Activated naive CD8-positive, alpha-beta T cell treated with anti-CD3 and anti-CD28 coated beads, Interleukin-2, amount 10 ng/mL, durations not matched to agents 7 days and 5 days (primary cell): ENCODE measurements around the gene COX7C. TPM values are rescaled to one million over a fixed set of nuclear protein-coding genes. Genes with fewer than 3 reads are reported as not detected.
"Not testable (repeated sequence)": the region's sequence is repeated elsewhere in the genome, so short reads cannot be mapped to it uniquely, and the experiment has no call there.

Experiments used
- ATAC-seq: fragments of 150-1000 bp; cut with Tn5 transposase; one replicate; pipeline ENCODE4 v1.10.0; 2021; ENCODE audit warnings: low read depth, moderate library complexity
- POLR2A ChIA-PET: fragments of 350-600 bp; sonication (Branson Sonifier 250); formaldehyde crosslinking; loops from one replicate; lab custom pipeline; 2021; ENCODE audit warnings: antibody characterized with exemption; lab: Charles Lee
- DNase-seq: peaks from one replicate; pipeline ENCODE4 v3.0.0; 2021
- H3K27ac Mint-ChIP-seq: one replicate; pipeline ENCODE4 v1.8.0; 2022; ENCODE audit warnings: mild to moderate bottlenecking, mixed read lengths
- H3K27me3 Mint-ChIP-seq: one replicate; pipeline ENCODE4 v1.8.0; 2022; ENCODE audit warnings: mild to moderate bottlenecking, moderate library complexity, mixed read lengths
- H3K36me3 Mint-ChIP-seq: one replicate; pipeline ENCODE4 v1.8.0; 2021; ENCODE audit warnings: mild to moderate bottlenecking, mixed read lengths
- H3K4me1 Mint-ChIP-seq: one replicate; pipeline ENCODE4 v1.8.0; 2021; ENCODE audit warnings: mixed read lengths
- H3K4me3 Mint-ChIP-seq: one replicate; pipeline ENCODE4 v1.8.0; 2022; ENCODE audit warnings: mild to moderate bottlenecking, moderate library complexity, mixed read lengths
- H3K9me3 Mint-ChIP-seq: one replicate; pipeline ENCODE4 v1.8.0; 2021; ENCODE audit warnings: mixed read lengths
- total RNA-seq, 2 experiments: library from RNA; stranded (reverse); gene quantifications; one replicate each; pipeline ENCODE4 v1.2.3, GENCODE V29; 2021

The COX7C gene, protein sequence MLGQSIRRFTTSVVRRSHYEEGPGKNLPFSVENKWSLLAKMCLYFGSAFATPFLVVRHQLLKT
- total RNA-seq: 100 to 1,000 TPM; 446 to 484 TPM

DNA sequence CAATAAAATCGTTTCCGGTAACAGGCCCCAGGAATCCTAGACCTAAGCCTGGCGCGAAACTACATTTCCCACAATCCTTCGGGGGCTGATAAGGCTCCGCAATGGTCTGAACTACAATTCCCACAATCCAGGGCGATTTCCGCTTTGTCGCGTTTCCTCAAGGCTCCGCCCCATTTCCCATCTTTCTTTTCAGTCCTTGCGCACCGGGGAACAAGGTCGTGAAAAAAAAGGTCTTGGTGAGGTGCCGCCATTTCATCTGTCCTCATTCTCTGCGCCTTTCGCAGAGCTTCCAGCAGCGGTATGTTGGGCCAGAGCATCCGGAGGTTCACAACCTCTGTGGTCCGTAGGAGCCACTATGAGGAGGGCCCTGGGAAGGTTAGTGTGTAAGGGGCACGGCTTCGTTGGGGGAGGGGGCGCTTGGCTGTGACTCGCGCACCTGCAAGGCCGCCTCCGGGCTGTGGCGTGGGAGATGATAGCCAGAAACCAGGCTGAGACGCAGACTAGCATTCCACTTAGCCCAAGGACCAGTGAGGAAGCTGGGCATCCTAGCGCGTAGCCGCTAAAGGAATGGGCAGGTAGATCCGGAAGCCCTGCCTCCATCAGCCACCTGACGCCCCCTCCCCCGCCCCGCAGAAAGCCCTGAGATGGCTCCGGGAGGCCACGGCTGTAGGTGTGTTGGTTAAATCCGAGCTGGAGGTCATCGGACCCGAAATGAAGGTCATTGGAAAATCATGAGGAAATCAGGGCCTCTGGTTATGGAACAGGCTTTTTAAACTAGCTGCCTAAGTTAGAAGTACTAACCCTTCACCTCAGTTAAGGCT is at the start of gene COX7C:
TSS of gene COX7C (plus strand) at position 186 of the 821 bp plus-strand sequence. CDS start at position 301, 115 bp downstream.
- Mint-ChIP-seq H3K9me3 (peaks cover 6% of the 10 kb centered on the region), H3K4me3 (peak within 1 kb of the TSS; percentile 93), H3K27me3 (peaks cover 12% of the 10 kb centered on the region), H3K36me3 (peaks cover 30% of the 10 kb centered on the region), H3K27ac (peak within 1 kb of the TSS; percentile 95), H3K4me1 (peaks cover 16% of the 10 kb centered on the region)
- peak; percentile 94 for ATAC-seq
- POLR2A ChIA-PET: interaction anchor here (1.0 kb wide), 1 partner anchor 782 kb away, joined by 3 read pairs; no protein-coding TSS in a partner anchor
- peak; percentile 77 for DNase-seq

DNA sequence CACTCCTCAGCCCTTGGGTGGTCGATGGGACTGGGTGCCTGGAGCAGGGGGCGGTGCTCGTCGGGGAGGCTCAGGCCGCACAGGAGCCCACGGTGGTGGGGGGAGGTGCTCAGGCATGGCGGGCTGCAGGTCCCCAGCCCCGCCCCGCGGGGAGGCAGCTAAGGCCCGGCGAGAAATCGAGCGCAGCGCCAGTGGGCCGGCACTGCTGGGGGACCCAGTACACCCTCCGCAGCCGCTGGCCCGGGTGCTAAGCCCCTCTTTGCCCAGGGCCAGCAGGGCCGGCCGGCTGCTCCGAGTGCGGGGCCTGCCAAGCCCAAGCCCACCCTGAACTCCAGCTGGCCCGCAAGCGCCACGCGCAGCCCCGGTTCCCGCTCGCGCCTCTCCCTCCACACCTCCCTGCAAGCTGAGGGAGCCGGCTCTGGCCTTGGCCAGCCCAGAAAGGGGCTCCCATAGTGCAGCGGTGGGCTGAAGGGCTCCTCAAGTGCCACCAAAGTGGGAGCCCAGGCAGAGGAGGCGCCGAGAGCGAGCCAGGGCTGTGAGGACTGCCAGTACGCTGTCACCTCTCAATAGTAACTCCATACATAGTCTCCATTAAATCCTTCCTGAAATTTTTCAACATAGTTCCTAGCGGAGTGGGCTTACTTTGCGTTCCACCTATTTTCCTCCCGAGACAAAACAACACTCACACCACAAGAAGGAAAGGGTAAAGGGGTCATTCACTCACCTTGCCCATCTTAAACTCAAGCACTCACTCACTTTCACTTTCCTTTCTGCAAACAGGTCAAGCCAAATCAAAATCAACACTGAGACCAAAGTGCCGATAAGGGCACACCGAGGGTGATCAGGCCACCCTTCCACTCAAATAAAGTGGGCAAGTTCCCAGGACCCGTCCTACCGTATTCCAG is 48.0 kb upstream of the COX7C start:
- H3K4me3 Mint-ChIP-seq, H3K27me3 Mint-ChIP-seq, H3K27ac Mint-ChIP-seq, H3K4me1 Mint-ChIP-seq, POLR2A ChIA-PET, ATAC-seq, DNase-seq, H3K36me3 Mint-ChIP-seq, H3K9me3 Mint-ChIP-seq: not testable (repeated sequence)

DNA sequence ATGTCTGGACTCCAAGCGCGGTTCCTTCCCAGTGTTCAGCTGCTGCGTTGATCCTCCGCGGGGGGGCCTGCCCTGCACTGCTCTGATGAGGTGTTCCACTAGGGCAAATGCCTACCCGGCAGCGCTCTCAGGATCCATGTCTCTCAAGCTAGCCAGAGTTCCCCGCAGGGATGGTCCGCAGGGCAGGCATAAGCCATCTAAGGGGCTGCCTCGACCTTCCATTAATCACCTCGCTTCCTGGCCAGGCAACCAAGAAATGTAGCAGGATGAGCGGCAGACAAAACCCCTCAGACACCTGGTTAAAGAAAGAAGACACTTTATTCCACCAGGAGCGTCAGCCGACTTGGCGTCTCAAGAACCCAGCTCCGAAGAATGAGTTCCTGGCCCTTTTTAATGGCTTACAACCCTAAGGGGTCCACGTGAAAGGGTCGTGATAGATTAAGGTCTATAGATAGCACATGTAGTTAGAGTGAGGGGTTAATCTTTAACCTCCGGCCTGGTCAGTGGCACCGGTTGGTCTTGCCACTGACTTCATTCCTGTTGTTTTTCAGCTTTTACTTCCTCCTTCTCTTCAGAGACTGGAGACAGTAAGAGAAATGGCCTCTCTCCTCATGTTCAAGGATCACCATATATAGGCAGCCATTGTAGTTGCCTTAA is 47.2 kb upstream of the COX7C start:
- Mint-ChIP-seq H3K27ac (no peak overlapping the region), H3K4me3 (no peak overlapping the region), H3K9me3 (no peaks in the 10 kb centered on the region), H3K36me3 (no peaks in the 10 kb centered on the region), H3K27me3 (no peaks in the 10 kb centered on the region), H3K4me1 (peaks cover 3% of the 10 kb centered on the region)
- POLR2A ChIA-PET: no interaction called here
- DNase-seq (no peak), ATAC-seq (no peak)

DNA sequence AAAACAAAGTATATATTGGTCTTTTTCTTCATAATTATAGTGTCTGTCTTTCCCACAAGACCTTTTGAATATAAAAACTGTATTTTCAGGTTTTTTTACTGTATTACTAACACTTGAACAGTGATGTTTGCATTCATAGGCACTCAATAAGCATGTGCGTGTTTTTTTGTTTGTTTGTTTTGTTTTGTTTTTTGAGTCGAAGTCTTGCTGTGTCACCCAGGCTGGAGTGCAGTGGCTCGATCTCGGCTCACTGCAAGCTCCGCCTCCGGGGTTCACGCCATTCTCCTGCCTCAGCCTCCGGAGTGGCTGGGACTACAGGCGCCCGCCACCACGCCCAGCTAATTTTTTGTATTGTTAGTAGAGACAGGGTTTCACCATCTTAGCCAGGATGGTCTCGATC is 46.6 kb upstream of the COX7C start:
- POLR2A ChIA-PET, H3K27me3 Mint-ChIP-seq, DNase-seq, H3K9me3 Mint-ChIP-seq, H3K27ac Mint-ChIP-seq, H3K4me1 Mint-ChIP-seq, H3K36me3 Mint-ChIP-seq, H3K4me3 Mint-ChIP-seq, ATAC-seq: not testable (repeated sequence)

DNA sequence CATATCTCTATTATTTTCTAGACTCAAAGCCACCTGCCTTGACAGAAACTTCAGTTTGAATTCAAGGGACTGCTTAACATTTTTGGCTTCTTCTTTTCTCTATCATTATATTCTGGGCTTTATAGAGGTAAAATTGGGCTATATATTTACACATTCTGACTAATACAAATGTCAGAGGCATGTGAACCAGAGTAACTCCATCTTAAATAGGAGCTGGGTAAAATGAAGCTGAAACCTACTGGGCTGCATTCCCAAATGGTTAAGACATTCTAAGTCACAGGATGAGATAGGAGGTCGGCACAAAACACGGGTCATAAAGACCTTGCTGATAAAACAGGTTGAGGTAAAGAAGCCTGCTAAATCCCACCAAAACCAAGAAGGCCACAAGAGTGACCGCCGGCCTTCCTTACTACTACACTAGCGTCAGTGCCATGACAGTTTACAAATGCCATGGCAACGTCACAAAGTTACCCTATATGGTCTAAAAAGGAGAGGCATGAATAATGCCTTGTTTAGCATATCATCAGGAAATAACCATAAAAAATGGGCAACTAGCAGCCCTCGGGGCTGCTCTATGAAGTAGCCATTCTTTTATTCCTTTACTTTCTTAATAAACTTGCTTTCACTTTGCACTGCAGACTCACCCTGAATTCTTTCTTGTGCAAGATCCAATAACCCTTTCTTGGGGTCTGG is 44.8 kb upstream of the COX7C start:
- Mint-ChIP-seq H3K27ac (no peak overlapping the region), H3K27me3 (no peaks in the 10 kb centered on the region), H3K4me3 (no peak overlapping the region), H3K4me1 (peaks cover 3% of the 10 kb centered on the region), H3K36me3 (no peaks in the 10 kb centered on the region), H3K9me3 (no peaks in the 10 kb centered on the region)
- DNase-seq: no peak
- no peak for ATAC-seq
- POLR2A ChIA-PET: no interaction called here

DNA sequence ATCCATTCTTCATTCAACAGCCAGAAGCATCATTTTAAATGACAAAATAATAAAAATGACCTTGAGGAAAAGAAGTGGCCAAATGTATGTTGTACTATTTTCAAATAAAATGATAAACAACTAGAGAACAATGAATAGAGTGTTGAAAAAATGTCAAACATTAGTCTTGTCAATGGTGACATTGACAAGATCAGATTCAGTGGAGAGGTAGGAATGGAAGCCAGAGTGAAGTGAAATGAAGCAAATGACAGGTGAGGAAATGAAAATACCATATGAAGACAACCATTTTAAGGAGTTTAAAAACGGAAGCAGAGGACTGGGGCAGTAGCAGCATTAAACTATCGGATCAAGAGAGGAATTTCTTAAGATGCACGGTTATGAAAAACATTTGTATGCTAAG is 38.2 kb upstream of the COX7C start:
- DNase-seq: no peak
- no peak overlapping the region for H3K4me3 Mint-ChIP-seq
- no peaks in the 10 kb centered on the region for H3K4me1 Mint-ChIP-seq
- no peaks in the 10 kb centered on the region for H3K36me3 Mint-ChIP-seq
- no peak for ATAC-seq
- POLR2A ChIA-PET: no interaction called here
- no peaks in the 10 kb centered on the region for H3K9me3 Mint-ChIP-seq
- H3K27me3 Mint-ChIP-seq: peaks cover 5% of the 10 kb centered on the region
- H3K27ac Mint-ChIP-seq: no peak overlapping the region

DNA sequence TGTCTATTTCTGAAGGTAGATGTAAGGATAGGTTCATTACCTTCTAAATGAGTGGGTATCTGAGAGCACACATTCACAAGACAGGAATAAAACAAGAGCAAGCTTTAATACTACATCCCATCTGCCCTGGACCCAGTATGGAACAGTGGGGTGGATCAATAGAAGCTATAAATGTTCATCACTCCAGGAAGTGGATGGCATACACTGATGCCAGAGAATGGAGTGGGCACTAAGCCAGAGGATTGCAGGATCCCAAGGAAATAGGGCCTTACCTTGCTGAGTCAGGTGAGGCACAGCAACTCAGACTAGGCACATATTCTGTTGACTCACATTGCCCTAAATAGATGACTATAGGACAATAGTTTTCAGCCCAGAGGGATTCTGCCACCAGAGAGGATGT is 21.3 kb upstream of the COX7C start:
- Mint-ChIP-seq H3K4me1 (no peaks in the 10 kb centered on the region), H3K27me3 (peaks cover 10% of the 10 kb centered on the region), H3K36me3 (no peaks in the 10 kb centered on the region), H3K9me3 (no peaks in the 10 kb centered on the region), H3K4me3 (no peak overlapping the region), H3K27ac (no peak overlapping the region)
- no peak for DNase-seq
- POLR2A ChIA-PET: no interaction called here
- no peak for ATAC-seq

DNA sequence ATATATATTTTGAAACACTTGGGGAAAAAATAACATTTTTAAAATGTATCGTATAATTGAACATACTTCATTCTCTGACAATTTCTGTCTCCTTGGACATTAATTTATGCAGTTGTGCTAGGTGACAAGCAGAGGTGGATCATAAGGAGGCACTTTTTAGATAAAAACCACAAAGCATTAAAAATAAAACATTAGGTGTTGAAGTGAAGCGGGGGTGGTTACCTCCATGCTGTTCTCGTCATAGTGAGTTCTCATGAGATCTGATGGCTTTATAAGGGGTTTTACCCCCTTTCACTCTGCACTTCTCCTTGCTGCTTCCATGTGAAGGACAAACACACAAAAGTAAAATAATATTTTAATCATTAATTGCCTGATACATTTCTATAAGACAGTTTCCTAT is 11.9 kb upstream of the COX7C start:
- DNase-seq (no peak), ATAC-seq (no peak)
- Mint-ChIP-seq H3K4me3 (no peak overlapping the region), H3K4me1 (no peaks in the 10 kb centered on the region), H3K27me3 (peaks cover 10% of the 10 kb centered on the region), H3K36me3 (no peaks in the 10 kb centered on the region), H3K27ac (no peak overlapping the region), H3K9me3 (peaks cover 3% of the 10 kb centered on the region)
- POLR2A ChIA-PET: no interaction called here

DNA sequence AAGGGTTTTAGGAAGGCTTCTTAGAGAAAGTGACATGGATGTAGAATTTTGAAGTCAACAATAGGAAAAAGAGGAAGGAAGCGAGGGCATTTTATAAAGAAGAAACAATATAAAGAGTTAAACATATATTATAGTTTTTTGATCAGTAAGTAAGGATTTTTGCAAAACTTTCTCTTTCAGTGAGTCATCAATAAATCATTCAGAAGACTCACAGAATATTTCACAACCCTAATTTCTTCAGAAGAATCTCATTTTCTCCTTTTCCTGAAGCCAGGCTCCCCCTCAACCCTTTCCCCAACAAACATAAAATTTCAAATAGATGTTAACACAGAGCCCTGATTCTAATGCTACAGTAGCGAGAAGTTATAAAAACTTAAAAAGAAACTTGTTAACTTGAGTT is 4.3 kb upstream of the COX7C start:
- peaks cover 6% of the 10 kb centered on the region for H3K9me3 Mint-ChIP-seq

DNA sequence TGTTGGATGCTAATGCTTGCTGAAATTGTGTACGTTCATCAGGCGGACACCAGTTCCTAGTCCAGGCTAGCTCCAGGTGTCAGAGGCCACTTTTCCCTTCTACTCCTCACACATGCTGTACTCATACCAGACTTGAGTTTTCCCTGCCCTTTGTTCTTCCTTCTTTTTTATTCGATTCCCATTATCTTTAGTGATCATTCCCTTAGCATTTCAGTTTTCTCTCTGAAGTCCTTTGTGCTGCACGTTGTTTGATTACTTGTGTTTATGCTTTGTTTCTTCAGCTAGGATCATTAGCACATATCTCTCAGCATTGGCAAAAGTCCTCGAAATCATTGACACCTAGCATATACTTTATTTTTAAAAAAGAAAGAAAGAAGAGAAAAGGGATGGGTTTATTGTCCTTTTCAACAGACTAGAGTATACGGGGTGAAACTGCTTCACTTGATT is 409 bp upstream of the COX7C start:
- H3K27me3 Mint-ChIP-seq: peaks cover 18% of the 10 kb centered on the region
- no peak overlapping the region for H3K27ac Mint-ChIP-seq
- DNase-seq: no peak
- POLR2A ChIA-PET: no interaction called here
- H3K4me1 Mint-ChIP-seq: peaks cover 16% of the 10 kb centered on the region
- H3K4me3 Mint-ChIP-seq: no peak overlapping the region
- H3K9me3 Mint-ChIP-seq: peaks cover 6% of the 10 kb centered on the region
- ATAC-seq: no peak
- H3K36me3 Mint-ChIP-seq: peaks cover 27% of the 10 kb centered on the region

More for the DNA sequence above, 4.3 kb upstream of the COX7C start:
- Mint-ChIP-seq H3K27ac (no peak overlapping the region), H3K4me1 (peaks cover 4% of the 10 kb centered on the region), H3K36me3 (peaks cover 5% of the 10 kb centered on the region), H3K27me3 (peaks cover 30% of the 10 kb centered on the region), H3K4me3 (no peak overlapping the region)
- POLR2A ChIA-PET: no interaction called here
- ATAC-seq (no peak), DNase-seq (no peak)

DNA sequence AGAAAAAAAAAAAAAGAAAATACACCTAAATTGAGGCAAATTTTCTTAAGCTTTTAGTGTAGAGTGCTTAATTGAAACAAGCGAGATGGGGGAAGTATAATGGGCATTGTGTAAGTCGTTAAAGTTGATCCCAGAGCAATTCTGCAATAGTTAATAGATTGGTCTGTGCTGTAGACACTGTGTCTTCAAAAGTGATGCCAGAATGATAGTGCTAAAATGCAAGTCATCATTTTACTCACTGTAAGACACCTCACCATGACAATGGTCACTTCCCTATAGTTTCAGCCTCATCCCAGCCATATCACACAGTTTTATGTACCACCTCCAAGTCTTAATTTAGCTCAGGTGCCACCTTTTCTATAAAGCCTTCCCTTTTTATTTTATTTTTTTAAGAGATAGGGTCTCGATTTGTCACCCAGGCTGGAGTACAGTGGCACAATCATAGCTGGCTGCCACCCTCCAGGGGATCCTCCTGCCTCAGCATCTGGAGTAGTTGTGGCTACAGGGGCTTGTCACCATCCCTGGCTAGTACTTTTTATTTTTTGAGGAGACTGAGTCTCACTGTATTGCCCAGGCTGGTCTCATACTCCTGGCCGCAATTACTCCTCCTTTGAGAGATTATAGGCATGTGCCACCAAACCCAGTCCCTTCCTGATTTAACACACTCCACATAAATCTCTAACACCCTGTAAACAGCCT is 6.2 kb downstream of the COX7C start:
- POLR2A ChIA-PET: no interaction called here
- H3K4me3 Mint-ChIP-seq: no peak overlapping the region
- DNase-seq: no peak
- peaks cover 12% of the 10 kb centered on the region for H3K4me1 Mint-ChIP-seq
- H3K27me3 Mint-ChIP-seq: peaks cover 5% of the 10 kb centered on the region
- H3K9me3 Mint-ChIP-seq: no peaks in the 10 kb centered on the region
- H3K27ac Mint-ChIP-seq: no peak overlapping the region
- no peak for ATAC-seq
- peaks cover 26% of the 10 kb centered on the region for H3K36me3 Mint-ChIP-seq

DNA sequence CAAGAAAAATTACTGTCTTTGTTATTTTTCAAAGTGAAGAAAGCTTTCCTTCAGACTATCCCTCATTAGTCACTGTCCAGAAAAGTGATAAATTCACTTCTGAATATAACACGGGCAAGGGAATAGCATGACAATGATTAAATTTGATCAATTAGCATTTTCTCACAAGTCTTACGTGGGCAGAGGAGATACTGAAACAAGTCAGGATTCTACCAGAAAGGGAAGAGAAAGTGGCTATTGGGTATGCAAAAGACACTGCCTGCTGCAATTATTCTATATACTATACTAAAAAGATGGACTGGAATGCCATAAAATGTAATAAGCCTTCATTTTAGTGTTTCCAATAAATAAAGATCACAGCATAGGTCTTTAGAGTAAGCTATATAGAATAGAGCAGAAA is 7.4 kb downstream of the COX7C start:
- POLR2A ChIA-PET: interaction anchor here (1.1 kb wide), 1 partner anchor 10 kb away, joined by 3 read pairs; no protein-coding TSS in a partner anchor
- Mint-ChIP-seq H3K27ac (no peak overlapping the region), H3K9me3 (no peaks in the 10 kb centered on the region), H3K36me3 (peaks cover 21% of the 10 kb centered on the region), H3K27me3 (peaks cover 11% of the 10 kb centered on the region), H3K4me3 (no peak overlapping the region), H3K4me1 (peaks cover 3% of the 10 kb centered on the region)
- ATAC-seq (no peak), DNase-seq (no peak)
